PC-9 (cell line): ENCODE data around the gene DAPK1. TPM values are rescaled to one million over a fixed set of nuclear protein-coding genes. Genes with fewer than 3 reads are reported as not detected.

Source experiments
- BruUV-seq: library from RNA; stranded (reverse); fragments of 400-500 nt; replicated peaks from 2 replicates; lab custom pipeline; 2021; lab: Mats Ljungman, UMichigan
- CTCF ChIA-PET: fragments of 300-600 bp; sonication (Branson Sonifier 250); formaldehyde crosslinking; loops from one replicate; lab custom pipeline; 2022; ENCODE audit warnings: antibody characterized with exemption; lab: Charles Lee
- POLR2A ChIA-PET: fragments of 300-600 bp; sonication (Branson Sonifier 250); formaldehyde crosslinking; loops from one replicate; lab custom pipeline; 2022; ENCODE audit warnings: antibody characterized with exemption; ENCODE audit not compliant: unreplicated experiment; lab: Charles Lee
- DNase-seq, 2 experiments: peaks; one replicate each; pipeline versions ENCODE4 v3.0.0 to v3.0.0-alpha.2; 2015 to 2022; ENCODE audit warnings: mixed read lengths in 1 of 2
- H2AFZ ChIP-seq: fragments of 200-600 bp; sonication (generic); 2 replicates; pipeline ENCODE4 v1.8.1; 2017; ENCODE audit warnings: antibody characterized with exemption
- H3F3A ChIP-seq: fragments of 200-600 bp; sonication (generic); 2 replicates; pipeline ENCODE4 v1.8.1; 2017; ENCODE audit warnings: antibody characterized with exemption, mild to moderate bottlenecking, low read depth; ENCODE audit not compliant: insufficient read depth
- H3K27ac ChIP-seq: fragments of 200-600 bp; sonication (generic); 2 replicates; pipeline ENCODE4 v1.6.1; 2016; ENCODE audit warnings: mixed run types
- H3K27me3 ChIP-seq: fragments of 200-600 bp; sonication (generic); 2 replicates; pipeline ENCODE4 v1.6.1; 2016; ENCODE audit warnings: low read depth, mixed run types; ENCODE audit not compliant: insufficient read depth
- H3K36me3 ChIP-seq: fragments of 200-600 bp; sonication (generic); 2 replicates; pipeline ENCODE4 v1.6.1; 2016; ENCODE audit warnings: low read depth, mixed run types
- H3K4me1 ChIP-seq: fragments of 200-600 bp; sonication (generic); replicated peaks from 2 replicates; pipeline ENCODE4 v1.6.1; 2016; ENCODE audit warnings: mixed run types; ENCODE audit not compliant: insufficient read depth
- H3K4me2 ChIP-seq: fragments of 200-600 bp; sonication (generic); 2 replicates; pipeline ENCODE4 v1.6.1; 2017; ENCODE audit warnings: mixed run types
- H3K4me3 ChIP-seq: fragments of 200-600 bp; sonication (generic); 2 replicates; pipeline ENCODE4 v1.6.1; 2016; ENCODE audit warnings: mixed run types
- H3K79me2 ChIP-seq: fragments of 200-600 bp; sonication (generic); 2 replicates; pipeline ENCODE4 v1.6.1; 2017; ENCODE audit warnings: low read depth, mixed run types
- H3K9me2 ChIP-seq: fragments of 200-600 bp; sonication (generic); 2 replicates; pipeline ENCODE4 v1.8.1; 2017; ENCODE audit warnings: mild to moderate bottlenecking; ENCODE audit not compliant: insufficient read depth
- H3K9me3 ChIP-seq: fragments of 200-600 bp; sonication (generic); 2 replicates; pipeline ENCODE4 v1.8.1; 2016; ENCODE audit warnings: low read depth; ENCODE audit not compliant: insufficient read depth
- H4K20me1 ChIP-seq: fragments of 200-600 bp; sonication (generic); 2 replicates; pipeline ENCODE4 v1.8.1; 2017; ENCODE audit not compliant: insufficient read depth
- EZH2 ChIP-seq: fragments of 200-600 bp; sonication (generic); IDR thresholded peaks from 2 replicates; pipeline ENCODE4 v1.8.0; 2017; ENCODE audit warnings: antibody characterized with exemption, low read depth
- intact Hi-C: fragments of 100-400 bp; cut with micrococcal nuclease; formaldehyde crosslinking; loops from one replicate; pipeline ENCODE4 v1.10.0; 2022; ENCODE audit not compliant: unreplicated experiment
- total RNA-seq: library from RNA; stranded (reverse); gene quantifications from 2 replicates; pipeline ENCODE4 v1.2.3, GENCODE V29; 2021
- TF ChIP-seq, protein P1 (sequence below): fragments of 200-600 bp; sonication (generic); conservative IDR thresholded peaks from 2 replicates; pipeline ENCODE4 v1.6.1; 2017; ENCODE audit warnings: mixed run types, antibody characterized with exemption, mild to moderate bottlenecking, moderate library complexity

DAPK1 gene
- total RNA-seq, 1 experiment from 2014 or later = 100 TPM

DNA sequence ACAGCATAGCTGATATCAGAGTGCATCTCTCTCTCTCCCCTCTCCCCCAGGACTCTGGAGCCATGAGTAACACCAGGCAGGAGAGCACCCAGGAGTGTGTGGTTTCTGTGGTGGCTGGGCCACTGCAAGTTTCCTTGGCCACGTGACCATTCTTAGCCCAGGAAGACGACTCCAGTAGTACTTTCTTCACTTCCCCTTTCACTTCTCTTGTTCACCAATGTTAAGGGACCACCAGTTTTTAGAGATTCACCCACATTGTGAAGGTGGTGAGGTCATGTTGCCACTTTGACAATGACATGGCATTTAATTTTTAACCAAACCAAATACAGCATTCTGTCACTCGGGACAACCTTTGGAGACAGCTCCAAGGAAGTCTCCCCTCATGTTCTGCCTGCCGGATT is 17.9 kb upstream of the DAPK1 start:
- BruUV-seq = no TSS peak
- Histone ChIP-seq H3F3A (no peaks in the 10 kb centered on the region), H3K9me2 (no peaks in the 10 kb centered on the region), H3K36me3 (no peaks in the 10 kb centered on the region), H3K79me2 (no peaks in the 10 kb centered on the region), H3K4me1 (no peaks in the 10 kb centered on the region), H3K27me3 (no peaks in the 10 kb centered on the region), H3K27ac (no peak overlapping the region), H4K20me1 (no peaks in the 10 kb centered on the region), H3K9me3 (no peaks in the 10 kb centered on the region), H2AFZ (no peak overlapping the region), H3K4me3 (no peak overlapping the region), H3K4me2 (no peak overlapping the region)
- intact Hi-C loops = no loop called here
- TF ChIP-seq, protein P1, sequence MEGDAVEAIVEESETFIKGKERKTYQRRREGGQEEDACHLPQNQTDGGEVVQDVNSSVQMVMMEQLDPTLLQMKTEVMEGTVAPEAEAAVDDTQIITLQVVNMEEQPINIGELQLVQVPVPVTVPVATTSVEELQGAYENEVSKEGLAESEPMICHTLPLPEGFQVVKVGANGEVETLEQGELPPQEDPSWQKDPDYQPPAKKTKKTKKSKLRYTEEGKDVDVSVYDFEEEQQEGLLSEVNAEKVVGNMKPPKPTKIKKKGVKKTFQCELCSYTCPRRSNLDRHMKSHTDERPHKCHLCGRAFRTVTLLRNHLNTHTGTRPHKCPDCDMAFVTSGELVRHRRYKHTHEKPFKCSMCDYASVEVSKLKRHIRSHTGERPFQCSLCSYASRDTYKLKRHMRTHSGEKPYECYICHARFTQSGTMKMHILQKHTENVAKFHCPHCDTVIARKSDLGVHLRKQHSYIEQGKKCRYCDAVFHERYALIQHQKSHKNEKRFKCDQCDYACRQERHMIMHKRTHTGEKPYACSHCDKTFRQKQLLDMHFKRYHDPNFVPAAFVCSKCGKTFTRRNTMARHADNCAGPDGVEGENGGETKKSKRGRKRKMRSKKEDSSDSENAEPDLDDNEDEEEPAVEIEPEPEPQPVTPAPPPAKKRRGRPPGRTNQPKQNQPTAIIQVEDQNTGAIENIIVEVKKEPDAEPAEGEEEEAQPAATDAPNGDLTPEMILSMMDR = no peak
- TF ChIP-seq EZH2 = no peak
- CTCF ChIA-PET = no interaction called here
- DNase-seq = no peak
- POLR2A ChIA-PET = no interaction called here

DNA sequence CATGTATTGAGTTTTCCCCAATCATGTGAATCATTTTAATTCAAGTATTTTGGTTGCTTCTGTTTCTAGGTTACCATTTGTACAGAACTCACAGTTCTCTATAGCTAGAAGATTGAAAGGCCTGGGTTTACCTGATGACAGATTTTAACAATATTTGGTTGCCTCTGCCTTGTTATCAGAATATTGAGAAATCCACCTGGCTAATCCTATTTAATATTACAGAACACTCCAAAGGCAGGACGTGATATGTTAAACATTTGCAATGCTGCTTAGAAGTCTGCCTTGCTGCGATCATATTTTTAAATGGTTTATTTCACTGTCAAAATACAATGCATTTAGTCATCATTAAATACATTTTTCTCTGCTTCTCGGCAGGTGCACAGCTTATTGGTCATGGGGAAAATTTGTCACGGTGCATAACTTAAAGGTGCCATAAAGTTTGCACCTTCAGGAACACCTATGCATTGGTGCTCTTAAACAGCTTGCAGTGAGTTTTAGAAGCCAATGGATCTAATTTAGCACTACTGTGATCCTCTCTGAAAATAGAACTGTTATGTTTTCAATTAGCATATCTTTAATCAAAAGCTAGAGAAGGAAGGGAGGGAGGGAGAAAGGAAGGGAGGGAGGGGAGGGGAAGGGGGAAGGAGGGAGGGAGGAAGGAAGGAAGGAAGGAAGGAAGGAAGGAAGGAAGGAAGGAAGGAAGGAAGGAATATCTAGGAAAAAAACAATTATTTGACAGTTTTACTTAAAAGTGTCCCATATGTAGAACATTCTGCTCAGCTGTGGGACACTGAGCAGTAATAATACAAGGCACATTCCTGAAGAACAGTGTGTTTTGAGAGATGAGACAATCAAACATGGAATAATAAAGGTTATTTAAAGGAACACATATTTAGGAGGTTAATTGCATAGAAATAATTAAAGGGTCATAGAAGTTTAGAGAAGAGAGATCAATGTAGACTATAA is 15.5 kb upstream of the DAPK1 start:
- BruUV-seq = no TSS peak
- no peak overlapping the region for H3K4me3 ChIP-seq
- H3K4me1 ChIP-seq = no peaks in the 10 kb centered on the region
- no peaks in the 10 kb centered on the region for H3K36me3 ChIP-seq
- no peaks in the 10 kb centered on the region for H3K27me3 ChIP-seq
- H3K4me2 ChIP-seq = no peak overlapping the region
- intact Hi-C loops = no loop called here
- no peaks in the 10 kb centered on the region for H3K9me3 ChIP-seq
- no peaks in the 10 kb centered on the region for H3K9me2 ChIP-seq
- H2AFZ ChIP-seq = no peak overlapping the region
- TF ChIP-seq EZH2 = no peak
- no peaks in the 10 kb centered on the region for H4K20me1 ChIP-seq
- CTCF ChIA-PET = no interaction called here
- no peaks in the 10 kb centered on the region for H3K79me2 ChIP-seq
- H3F3A ChIP-seq = no peaks in the 10 kb centered on the region
- POLR2A ChIA-PET = interaction anchor here (0.6 kb wide), 1 partner anchor 311 kb away, joined by 3 read pairs; no protein-coding TSS in a partner anchor
- H3K27ac ChIP-seq = no peak overlapping the region
- DNase-seq = no peak

DNA sequence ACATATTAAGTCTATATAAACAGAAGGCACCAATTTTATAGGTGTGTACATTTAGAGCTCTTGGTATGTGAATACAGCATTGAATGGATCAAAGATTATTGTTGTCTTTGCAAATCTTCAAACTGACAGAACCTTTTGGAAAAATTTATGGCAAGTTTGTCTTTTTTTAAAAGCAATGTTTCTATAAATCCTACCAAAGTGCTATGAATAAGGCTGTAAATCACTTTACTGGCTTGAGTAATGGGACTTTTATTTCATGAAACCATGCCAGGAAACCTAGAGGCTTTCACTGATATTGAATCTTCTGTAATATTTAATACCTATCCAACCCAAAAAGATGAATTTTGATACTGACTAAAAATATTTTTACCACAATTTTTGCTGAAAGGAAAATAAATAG is 7.4 kb upstream of the DAPK1 start:
- no peaks in the 10 kb centered on the region for H3K9me2 ChIP-seq
- TF ChIP-seq, protein P1 = no peak
- TF ChIP-seq EZH2 = no peak
- H3K4me1 ChIP-seq = peaks cover 31% of the 10 kb centered on the region
- intact Hi-C loops = no loop called here
- H3K36me3 ChIP-seq = no peaks in the 10 kb centered on the region
- H3K27me3 ChIP-seq = no peaks in the 10 kb centered on the region
- no peak for DNase-seq
- no peaks in the 10 kb centered on the region for H3K79me2 ChIP-seq
- H3K4me3 ChIP-seq = no peak overlapping the region
- no peaks in the 10 kb centered on the region for H3K9me3 ChIP-seq
- no peak overlapping the region for H3K27ac ChIP-seq
- H2AFZ ChIP-seq = no peak overlapping the region
- no TSS peak for BruUV-seq
- H3F3A ChIP-seq = peaks cover 8% of the 10 kb centered on the region; the same call in 1 of the 2 replicates
- ChIA-PET POLR2A (no interaction called here), CTCF (no interaction called here)
- no peaks in the 10 kb centered on the region for H4K20me1 ChIP-seq
- no peak overlapping the region for H3K4me2 ChIP-seq
